Measurements from ENCODE around the gene TRIM40. TPM values are rescaled to one million over a fixed set of nuclear protein-coding genes. Genes with fewer than 3 reads are reported as not detected.

The TRIM40 gene
- total and polyA plus RNA-seq, 2 of the 13 experiments (the other 11 are each of a cell fraction or from before 2014, with no cell fraction given): 0.58 TPM; not detected in 1

GRCh38 chr6:30122515-30122914 lies 13.4 kb upstream of the TRIM40 start:
- Histone ChIP-seq H3K4me2 (ENCODE audit: low read depth, low read length) (no peak overlapping the region), H3K36me3 (replicated peaks in 1 of 2; ENCODE audit: control insufficient read depth in 1 of 2, insufficient read depth in 2 of 2, low read length in 2 of 2) (no peaks in the 10 kb centered on the region), H3K4me1 (ENCODE audit: insufficient read depth, low read length) (peaks cover 34% of the 10 kb centered on the region), H3K27me3 (ENCODE audit: control insufficient read depth in 1 of 2, insufficient read depth in 2 of 2, low read length in 2 of 2) (no peaks in the 10 kb centered on the region), H3K4me3 (replicated peaks in 1 of 3; ENCODE audit: insufficient read depth in 1 of 3, low read depth in 2 of 3, low read length in 3 of 3) (no peak overlapping the region), H3K27ac (ENCODE audit: extremely low read length, insufficient read depth, low read length) (no peak overlapping the region), H3K9me3 (ENCODE audit: low read length) (no peaks in the 10 kb centered on the region), H4K20me1 (ENCODE audit: insufficient read depth, low read length) (no peaks in the 10 kb centered on the region), H2AFZ (ENCODE audit: low read length) (no peak overlapping the region), H3K9ac (ENCODE audit: insufficient read depth, low read depth, low read length) (no peak overlapping the region), H3K79me2 (ENCODE audit: insufficient read depth, low read length) (no peaks in the 10 kb centered on the region)
- in situ Hi-C loops (cut with HindIII; ENCODE audit: extremely low pct_ligation_motif_present, low pct_unique_long_range_greater_than_20kb) (no loop called here), intact Hi-C loops (cut with micrococcal nuclease; ENCODE audit: unreplicated experiment) (no loop called here)
- BruUV-seq (replicated peaks): no TSS peak
- WGBS (ENCODE audit: low lambda C conversion rate): 14% methylated on average over 2 of the region's 2 CpGs
- ChIA-PET POLR2A (no interaction called here), CTCF (ENCODE audit: low intra/inter-chr PET ratio, low total read pairs) (no interaction called here)
- DNase-seq (ENCODE audit: low spot score): no peak
- ATAC-seq: no peak
- FAIRE-seq: no peak
- no peak for TF ChIP-seq SIX1 (CRISPR knock-in tag; IDR thresholded peaks at IDR 0.05; ENCODE audit: borderline replicate concordance)
- TF ChIP-seq ZNF616 (CRISPR knock-in tag; IDR thresholded peaks at IDR 0.05; ENCODE audit: low read depth): no peak
- no peak for TF ChIP-seq ZNF503 (CRISPR knock-in tag; IDR thresholded peaks at IDR 0.05)
- no peak for TF ChIP-seq ZNF576 (CRISPR knock-in tag; IDR thresholded peaks at IDR 0.05)
- TF ChIP-seq BHLHE40 (IDR thresholded peaks at IDR 0.05; ENCODE audit: low read length): no peak
- no peak for TF ChIP-seq DBP (CRISPR knock-in tag; IDR thresholded peaks at IDR 0.05; ENCODE audit: not compliant biosample characterization)
- no peak for TF ChIP-seq ZNF749 (CRISPR knock-in tag; IDR thresholded peaks at IDR 0.05; ENCODE audit: borderline replicate concordance)
- TF ChIP-seq ZNF572 (CRISPR knock-in tag; IDR thresholded peaks at IDR 0.05): no peak
- TF ChIP-seq ZSCAN12 (CRISPR knock-in tag; IDR thresholded peaks at IDR 0.05): no peak
- no peak for TF ChIP-seq TMF1 (CRISPR knock-in tag; IDR thresholded peaks at IDR 0.05; ENCODE audit: low read depth)
- TF ChIP-seq NR2F1 (CRISPR knock-in tag; IDR thresholded peaks at IDR 0.05): no peak

All from HepG2 (cell line).